Stimulated activated CD8-positive, alpha-beta memory T cell treated with anti-CD3 and anti-CD28 coated beads, Interleukin-7, amount 100 ng/mL, for 4 hours (primary cell): ENCODE results near the gene MANEAL.

Experiments used
- DNase-seq, 2 donors: peaks; one replicate each; pipeline ENCODE4 v3.0.0-alpha.2; 2020; ENCODE audit warnings: low read depth in 2 of 2

MANEAL gene

GRCh38 chr1:37828410-37829074 lies 34.9 kb downstream of the MANEAL start:
- no peak for DNase-seq

GRCh38 chr1:37831109-37831508 lies 37.5 kb downstream of the MANEAL start:
- no peak for DNase-seq

GRCh38 chr1:37831809-37832208 lies 38.2 kb downstream of the MANEAL start:
- DNase-seq: no peak

- DNase-seq: no peak
Observed at GRCh38 chr1:37836788-37837187, 43.1 kb downstream of the MANEAL start.

GRCh38 chr1:37839676-37840075 lies 46.0 kb downstream of the MANEAL start:
- DNase-seq: no peak

- no peak for DNase-seq
Observed at GRCh38 chr1:37840711-37841110, 47.1 kb downstream of the MANEAL start.

- no peak for DNase-seq
Observed at GRCh38 chr1:37841652-37842051, 48.0 kb downstream of the MANEAL start.

- no peak for DNase-seq
Observed at GRCh38 chr1:37844536-37844935, 50.9 kb downstream of the MANEAL start.

GRCh38 chr1:37845049-37845646 lies 51.5 kb downstream of the MANEAL start:
- DNase-seq: no peak

- no peak for DNase-seq
Observed at GRCh38 chr1:37845786-37846185, 52.1 kb downstream of the MANEAL start.

GRCh38 chr1:37846647-37847339 lies 53.1 kb downstream of the MANEAL start:
- no peak for DNase-seq

- DNase-seq: no peak
Observed at GRCh38 chr1:37849480-37849879, 55.8 kb downstream of the MANEAL start.

GRCh38 chr1:37850352-37850955 lies 56.8 kb downstream of the MANEAL start:
- no peak for DNase-seq
